Esophagus squamous epithelium (tissue), 4 donors: ENCODE results near the gene LINC00237.

Source experiments
- POLR2A ChIP-seq, 4 donors: fragments of 450-650 bp; IDR thresholded peaks; one replicate each; pipeline ENCODE4 v1.6.1; 2017; ENCODE audit warnings: antibody characterized with exemption in 4 of 4, mild to moderate bottlenecking in 4 of 4, moderate library complexity in 3 of 4
- TF ChIP-seq, protein P1 (sequence below), 6 experiments: fragments of 450-650 bp in 4 of 6; fragments of 200-600 bp in 2 of 6; sonication (generic) in 2 of 6; IDR thresholded peaks; one replicate each; pipeline ENCODE4 v1.5.1; 2016 to 2019; ENCODE audit warnings: antibody characterized with exemption in 6 of 6, mild to moderate bottlenecking in 4 of 6, moderate library complexity in 4 of 6

- TF ChIP-seq, protein P1, sequence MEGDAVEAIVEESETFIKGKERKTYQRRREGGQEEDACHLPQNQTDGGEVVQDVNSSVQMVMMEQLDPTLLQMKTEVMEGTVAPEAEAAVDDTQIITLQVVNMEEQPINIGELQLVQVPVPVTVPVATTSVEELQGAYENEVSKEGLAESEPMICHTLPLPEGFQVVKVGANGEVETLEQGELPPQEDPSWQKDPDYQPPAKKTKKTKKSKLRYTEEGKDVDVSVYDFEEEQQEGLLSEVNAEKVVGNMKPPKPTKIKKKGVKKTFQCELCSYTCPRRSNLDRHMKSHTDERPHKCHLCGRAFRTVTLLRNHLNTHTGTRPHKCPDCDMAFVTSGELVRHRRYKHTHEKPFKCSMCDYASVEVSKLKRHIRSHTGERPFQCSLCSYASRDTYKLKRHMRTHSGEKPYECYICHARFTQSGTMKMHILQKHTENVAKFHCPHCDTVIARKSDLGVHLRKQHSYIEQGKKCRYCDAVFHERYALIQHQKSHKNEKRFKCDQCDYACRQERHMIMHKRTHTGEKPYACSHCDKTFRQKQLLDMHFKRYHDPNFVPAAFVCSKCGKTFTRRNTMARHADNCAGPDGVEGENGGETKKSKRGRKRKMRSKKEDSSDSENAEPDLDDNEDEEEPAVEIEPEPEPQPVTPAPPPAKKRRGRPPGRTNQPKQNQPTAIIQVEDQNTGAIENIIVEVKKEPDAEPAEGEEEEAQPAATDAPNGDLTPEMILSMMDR (IDR thresholded peaks at IDR 0.05): no peak
- no peak for TF ChIP-seq POLR2A (IDR thresholded peaks at IDR 0.05)
These were observed 30.7 kb downstream of the LINC00237 start for GRCh38 chr20:21075471-21075870.
